ENCODE measurements around the gene ACP4.

Gene ACP4

DNA sequence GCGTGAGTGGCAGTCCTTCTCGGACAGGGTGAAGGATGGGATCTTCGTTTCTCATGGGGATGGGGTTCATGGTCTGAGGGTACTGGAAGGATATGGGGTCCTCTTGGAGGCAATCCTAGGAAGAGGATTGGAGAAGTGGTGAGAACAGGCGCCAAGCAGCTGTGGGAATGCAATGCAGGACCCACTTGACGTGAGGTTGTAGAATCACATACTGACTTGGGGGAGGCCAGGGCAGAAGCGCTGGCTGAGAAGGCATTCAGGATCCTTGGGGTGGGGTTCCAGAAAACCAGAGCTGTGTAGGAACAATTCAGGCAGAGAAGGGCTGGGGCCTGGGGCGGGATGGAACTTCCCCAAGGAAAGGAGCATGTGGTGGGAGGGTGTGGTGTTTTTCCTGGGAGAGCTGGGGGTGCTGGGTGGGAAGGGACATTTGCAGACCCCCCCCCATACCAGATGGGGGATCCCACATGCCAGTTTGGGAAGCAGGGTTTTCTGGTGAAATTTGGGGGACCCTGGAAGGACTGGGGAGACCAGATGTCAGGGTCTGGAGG lies 32.5 kb downstream of the ACP4 start:
- no peak for DNase-seq (ENCODE audit: low read depth in 2 of 2)

DNA sequence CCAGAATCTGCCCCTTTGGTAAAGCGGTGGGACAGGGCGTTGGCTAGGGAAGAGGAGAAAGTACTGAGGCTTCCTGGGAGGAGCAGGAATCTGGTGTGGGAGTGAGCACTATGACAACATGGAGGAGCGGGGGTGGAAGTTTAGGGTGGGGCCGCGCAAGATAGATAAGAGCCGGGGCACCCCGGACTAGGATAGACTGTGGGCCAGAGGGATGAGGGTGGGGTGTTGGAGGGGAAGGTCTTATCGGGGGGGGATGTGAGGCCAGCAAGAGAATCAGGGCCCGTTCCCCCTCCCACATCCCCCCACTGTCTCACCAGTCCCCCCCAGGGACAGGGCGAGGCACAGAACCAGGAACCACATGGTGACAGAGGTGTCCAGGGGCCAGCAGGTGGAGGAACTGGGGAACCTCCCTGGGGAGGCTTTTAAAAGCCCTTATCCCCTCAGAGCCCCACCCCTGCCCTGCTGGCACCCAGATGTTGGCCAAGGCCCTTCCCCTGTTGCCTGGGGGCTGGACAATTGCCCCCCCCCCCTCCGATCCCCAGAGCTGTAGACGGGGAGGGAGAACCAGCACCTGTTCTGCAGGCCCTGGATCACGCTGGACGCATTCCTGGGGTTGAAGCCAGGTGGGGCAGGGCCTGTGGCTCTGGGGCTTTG lies 33.3 kb downstream of the ACP4 start, which contains the start of gene KLK1:
TSS of gene KLK1 (minus strand) at position 399 of the 654 bp plus-strand sequence. CDS start at position 360, 39 bp downstream.
- DNase-seq (ENCODE audit: low read depth in 2 of 2): no peak

DNA sequence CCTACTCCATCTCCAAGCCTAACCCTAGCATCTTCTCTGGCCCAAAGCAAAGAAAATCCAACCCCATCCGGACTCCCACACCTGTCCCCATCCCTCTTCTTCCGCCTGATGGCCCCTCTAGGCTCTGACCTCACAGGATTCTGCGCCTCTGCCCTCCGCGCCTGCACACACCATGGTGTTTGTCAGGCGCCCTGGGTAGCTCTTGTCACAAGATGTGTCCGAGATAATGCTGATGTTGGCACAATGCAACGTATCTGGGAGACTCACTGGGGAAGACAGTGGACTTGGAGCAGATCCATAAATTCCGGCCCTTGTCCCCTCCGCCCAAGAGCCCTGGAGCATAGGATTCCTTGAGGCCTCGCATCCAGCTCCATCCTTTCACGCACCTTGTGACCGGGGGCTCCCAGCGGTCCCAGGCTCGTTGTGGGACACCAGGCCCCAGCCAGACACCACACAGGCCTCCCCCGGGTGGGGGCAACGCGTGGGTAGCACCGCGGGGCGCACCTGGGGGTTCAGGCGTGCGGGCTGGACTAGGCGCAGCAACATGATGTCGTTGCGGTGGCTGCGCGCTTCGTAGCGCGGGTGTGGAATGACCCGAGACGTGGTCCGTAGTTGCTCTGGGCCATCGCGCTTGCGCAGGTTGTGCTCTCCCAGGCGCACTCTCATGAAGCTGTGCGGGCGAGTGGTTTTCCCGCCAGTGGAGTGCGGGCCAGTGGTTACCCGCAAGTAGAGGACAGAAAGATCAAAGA lies 36.5 kb downstream of the ACP4 start:
- DNase-seq (ENCODE audit: low read depth in 2 of 2): no peak

DNA sequence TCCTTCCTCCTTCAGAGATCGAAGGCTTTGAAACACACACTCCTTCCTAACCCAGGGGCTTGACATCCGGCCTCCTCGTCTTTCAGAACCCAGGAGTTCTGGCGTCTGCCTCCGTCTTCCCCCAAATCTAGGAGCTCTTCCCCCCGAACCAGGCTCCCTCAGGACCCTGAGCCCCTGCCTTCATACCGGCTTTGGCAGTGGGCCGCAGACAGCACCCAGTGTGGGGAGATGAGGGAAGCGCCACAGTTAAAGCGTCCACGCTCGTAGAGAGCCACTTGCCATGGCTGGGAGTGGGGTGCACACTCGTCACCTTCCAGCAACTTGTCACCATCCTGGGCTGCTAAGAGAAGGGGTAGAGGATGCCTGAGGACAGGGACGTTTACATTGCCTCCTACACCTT lies 37.3 kb downstream of the ACP4 start:
- DNase-seq (ENCODE audit: low read depth in 2 of 2): no peak

DNA sequence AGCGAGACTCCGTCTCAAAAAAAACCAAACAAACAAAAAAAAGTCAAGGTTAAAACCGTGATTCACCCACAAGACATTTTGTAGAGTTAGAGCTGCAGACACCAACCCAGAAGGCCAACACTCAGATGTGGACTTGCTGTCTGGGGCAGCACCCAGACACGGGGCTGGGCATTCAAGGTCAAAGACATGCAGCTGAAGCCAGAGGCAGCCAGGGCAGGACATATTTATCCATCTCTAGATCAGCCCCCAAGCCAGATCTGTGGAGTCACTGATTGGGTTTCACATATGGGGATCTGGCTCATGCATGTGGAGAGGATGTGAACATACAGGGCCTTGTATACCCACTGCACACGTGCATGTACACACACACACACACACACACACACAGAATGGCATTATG lies 39.6 kb downstream of the ACP4 start:
- DNase-seq (ENCODE audit: low read depth in 2 of 2): no peak

DNA sequence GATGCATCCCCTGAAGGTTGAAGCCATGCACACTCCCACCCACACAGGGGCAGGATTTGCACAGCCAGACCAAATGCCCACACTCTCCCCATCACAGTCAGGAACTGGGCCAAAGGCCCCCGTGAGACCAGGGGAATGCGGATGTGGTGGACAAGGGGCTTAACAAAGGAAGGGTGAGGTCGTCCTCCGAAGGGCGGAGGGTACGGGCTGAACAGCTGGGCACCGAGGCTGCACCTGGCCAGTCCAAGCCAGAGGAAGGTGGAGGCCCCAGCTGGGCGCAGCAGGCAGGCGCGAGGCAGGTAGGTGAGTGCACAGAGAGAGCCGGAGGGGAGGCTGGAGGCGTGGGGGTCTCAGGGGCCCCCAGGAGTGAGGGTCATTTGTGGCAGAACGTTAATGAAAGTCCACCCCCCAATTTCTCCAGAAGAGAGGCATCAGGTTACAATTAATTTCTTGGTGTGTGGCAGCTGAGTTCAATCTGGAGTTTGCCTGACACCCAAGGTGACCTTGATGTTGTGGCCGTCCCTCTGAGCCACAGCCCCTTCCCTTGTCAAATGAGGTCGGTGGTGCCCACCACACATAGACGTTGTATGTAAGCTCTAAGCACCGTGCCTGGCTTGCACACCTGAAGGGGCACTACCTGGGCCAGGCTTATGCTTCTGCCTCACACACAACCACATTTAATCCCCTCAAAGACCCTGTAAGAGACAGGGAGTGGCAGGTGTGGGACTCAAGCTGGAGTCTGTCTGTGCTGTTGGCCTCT lies 40.2 kb downstream of the ACP4 start:
- DNase-seq (ENCODE audit: low read depth in 2 of 2): no peak

DNA sequence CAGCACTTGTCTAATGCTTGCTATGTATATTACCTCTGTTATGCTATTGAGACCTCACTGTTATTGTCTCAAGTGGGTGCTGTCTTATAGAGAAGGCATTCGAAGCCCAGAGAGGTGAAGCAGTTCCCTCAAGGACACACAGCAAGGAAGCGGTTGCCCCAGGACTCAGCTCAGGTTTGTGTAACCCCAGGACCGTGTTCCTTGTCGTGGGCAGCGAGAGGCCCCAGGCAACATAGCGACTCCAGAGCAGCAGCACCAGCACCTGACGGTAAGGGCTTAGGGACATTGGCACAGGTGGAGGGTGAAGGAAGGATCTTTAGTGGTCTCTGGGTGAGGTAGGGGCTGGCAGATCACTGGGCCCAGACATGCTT lies 40.8 kb downstream of the ACP4 start:
- no peak for DNase-seq (ENCODE audit: low read depth in 2 of 2)

DNA sequence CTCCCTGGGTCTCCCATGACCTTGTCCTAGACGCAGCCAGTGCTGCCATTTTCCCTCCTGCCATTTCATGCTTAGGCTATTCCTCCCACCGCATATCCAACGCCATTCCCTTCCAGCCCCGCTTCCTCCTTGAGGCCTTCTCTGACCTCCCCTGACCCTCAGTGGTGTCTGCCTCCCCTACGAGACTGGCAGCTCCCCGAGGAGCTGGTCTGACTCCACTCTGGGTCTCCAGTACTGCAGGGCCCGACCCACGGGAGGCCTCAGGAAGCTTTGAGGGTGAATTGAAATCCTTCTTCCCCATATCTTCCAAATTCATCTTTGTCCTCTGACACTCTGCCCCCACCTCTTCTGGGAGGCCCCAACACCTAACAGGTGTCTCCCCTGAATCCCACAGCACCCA lies 42.5 kb downstream of the ACP4 start:
- no peak for DNase-seq (ENCODE audit: low read depth in 2 of 2)

DNA sequence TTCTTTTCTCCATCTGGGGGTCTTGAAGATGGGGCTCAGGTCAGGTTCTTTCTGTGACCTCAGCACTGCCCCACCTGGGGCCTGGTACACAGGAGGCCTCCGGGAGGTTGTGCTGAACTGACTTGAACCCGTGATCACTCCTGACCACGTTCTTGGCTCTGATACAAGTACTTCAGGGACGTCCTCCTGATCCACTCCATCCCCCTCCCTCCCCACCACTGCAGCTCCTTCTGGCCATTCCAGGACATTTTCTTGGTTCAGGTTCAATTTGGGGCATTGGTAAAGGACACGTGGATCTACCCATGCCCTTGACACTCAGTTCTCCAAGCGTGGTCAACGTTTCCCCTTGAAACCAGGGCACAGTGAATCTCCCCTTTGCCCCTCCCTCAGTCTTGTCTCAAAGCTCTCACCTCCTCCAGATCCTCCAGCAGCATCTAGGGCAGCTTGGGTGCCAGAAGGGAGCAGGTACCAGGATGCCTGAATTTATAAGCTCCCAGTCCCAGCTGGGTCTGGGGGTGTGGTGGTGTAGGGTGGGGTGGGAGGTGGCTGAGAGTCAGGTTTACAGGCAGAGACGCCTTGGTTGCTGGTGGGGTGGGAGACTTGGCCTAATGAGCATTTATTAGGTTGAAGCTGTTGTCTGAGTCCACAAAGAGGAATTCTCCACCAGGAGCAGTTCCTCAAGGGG lies 43.0 kb downstream of the ACP4 start, which contains the start of gene KLK15:
TSS of gene KLK15 (minus strand) at position 458 of the 685 bp plus-strand sequence. CDS start 2,082 bp downstream, outside the sequence.
- no peak for DNase-seq (ENCODE audit: low read depth in 2 of 2)

DNA sequence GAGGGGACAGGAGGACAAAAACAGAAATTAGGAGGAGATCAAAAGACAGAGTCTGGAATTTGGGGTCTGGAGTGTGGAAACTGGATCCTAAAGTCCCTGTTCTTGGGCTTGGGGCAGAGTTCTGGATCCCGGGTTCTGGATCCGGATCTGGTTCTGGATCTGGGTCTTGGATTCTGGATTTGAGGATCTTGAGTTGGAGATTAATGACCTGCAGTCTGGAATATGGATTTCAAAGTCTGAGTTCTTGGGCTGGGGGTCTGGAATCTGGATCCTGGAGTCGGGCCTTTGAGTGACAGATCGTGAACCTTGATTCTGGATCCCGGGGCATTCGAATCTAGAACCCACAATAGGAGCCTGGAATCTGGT lies 43.6 kb downstream of the ACP4 start:
- DNase-seq (ENCODE audit: low read depth in 2 of 2): no peak

DNA sequence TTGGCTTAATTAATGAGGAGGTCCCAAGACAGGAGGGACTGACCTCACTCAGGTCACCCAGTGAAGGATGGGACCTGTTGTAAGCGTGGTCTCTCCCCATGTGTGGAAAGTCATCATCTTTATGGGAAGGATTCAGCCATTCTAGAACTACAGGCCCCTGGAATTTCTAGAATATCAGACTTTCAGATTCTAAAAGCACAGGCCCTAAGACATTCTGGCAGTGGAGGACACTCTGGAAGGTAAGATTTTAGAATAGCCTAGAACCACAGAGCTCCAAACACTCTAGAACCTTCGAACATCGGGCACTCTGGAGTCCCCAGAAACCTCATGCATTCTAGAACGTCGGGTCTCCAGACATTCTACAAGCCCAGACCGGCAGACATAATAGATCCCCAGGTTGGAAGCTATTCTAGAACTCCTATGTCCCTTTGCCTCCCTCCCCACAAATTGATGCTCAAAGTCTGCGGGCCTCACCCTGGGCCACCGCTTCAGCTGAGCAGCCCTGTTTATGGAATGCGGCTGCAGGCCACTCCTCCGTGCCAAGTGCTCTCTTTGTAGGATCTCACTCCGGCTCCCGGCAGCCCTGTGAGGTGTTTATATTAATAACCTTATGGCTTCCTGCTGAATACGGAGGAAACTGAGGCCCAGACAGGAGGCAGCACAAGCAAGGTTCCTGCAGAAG lies 45.0 kb downstream of the ACP4 start:
- no peak for DNase-seq (ENCODE audit: low read depth in 2 of 2)

DNA sequence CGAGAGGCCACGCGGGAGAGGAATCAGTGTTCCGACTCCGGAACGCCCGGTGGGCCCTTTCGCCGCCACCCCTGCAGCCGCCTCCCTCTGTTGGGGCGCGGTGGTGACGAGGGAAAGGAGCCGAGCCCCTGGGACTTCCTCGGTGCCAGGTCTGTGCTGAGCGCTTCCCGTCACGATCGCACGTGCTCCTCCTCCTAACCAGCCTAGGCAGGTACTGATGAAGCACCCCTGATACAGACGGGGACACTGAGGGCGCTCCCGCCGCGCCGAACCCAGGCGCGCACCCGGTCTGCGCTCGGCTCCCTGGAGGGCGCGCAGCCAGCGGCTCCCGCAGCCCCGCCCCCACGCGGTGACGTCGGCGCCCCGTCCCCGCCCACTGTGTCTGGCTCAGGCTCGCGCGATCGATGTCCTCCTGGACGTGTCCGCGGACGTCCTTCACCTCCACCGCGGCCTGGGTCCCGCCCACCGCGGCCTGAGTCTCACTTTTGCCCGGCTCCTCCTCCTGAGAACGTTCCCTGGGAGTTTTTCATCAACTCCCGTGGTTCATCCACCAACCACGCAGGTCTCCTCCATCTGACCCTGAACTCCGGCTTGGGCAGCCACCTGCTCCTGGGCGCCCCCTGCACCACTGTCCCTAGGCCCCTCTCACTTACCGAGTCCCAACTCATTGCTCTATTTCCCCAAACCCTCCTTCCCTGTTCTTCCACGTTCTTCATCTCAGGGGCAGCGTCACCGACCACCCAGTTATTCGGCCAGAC lies 45.7 kb downstream of the ACP4 start:
- DNase-seq (ENCODE audit: low read depth in 2 of 2): peak; percentile 30 to 68

DNA sequence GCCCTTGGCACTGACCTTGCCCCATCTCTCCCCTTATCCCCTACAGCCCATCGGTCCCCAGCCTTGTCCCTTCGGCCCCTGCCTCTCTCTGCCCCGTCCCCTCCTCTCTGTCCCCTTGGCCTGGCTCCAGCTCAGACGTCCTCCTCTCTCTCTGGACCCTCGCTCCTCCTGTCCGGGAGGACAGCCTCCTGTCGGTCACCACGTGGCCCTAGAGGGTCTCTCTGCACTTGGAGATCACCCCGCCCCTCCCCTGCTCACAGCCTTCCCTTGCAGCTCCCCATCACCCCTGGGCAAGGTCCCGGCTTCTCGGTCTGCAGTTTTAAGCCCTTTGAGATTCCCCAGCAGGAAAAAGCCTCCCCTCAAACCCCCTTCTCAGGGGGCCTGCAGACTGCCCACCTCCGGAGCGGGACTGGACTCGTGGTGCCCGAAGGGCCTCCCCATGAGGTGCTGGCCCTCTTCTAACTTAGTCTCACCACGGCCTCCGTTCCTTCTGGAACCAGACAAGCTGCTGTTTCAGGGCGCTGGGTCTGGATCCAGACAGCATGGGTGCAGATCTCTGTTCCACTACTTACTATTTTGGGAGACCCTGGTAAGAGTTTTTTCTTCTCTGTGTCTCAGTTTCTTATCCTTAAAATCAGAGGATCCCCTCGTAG lies 46.5 kb downstream of the ACP4 start:
- DNase-seq (ENCODE audit: low read depth in 2 of 2): no peak

DNA sequence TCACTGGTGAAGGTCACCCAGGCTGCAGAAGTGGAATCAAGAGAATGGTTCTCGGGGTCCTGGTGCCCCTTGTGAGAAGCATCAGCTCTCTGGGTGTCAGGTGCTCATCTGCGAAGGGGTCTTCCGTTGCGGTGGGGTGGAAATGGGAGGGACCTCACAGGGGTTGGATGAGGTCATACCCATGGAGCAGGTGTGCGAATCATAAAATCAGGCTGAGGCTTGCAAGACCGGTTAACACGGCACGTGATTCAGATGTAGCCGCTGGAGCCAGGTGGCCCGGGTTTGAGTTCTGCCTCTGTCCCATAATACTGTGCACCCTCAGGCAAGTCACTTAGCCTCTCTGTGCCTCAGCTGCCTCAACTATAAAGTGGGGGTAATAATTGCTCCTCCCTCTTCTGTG lies 47.1 kb downstream of the ACP4 start:
- DNase-seq (ENCODE audit: low read depth in 2 of 2): no peak

DNA sequence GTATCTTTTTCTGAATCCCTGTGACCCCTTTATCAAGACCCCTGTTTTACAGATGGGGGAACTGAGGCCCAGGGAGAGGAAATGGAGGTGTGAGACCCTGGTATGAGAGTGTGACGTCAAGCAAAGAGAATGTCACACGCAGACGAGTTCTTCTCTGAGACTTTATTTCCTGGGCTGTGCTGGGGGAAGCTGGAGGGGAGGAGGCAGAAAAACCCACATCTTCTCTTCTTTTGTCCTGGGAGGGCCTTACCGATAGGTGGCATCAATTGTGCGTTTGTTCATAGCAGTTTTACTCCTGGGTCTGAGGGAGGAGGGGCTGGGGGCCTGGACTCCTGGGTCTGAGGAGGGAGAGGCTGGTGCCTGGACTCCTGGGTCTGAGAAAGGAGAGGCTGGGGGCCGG lies 48.0 kb downstream of the ACP4 start:
- no peak for DNase-seq (ENCODE audit: low read depth in 2 of 2)

DNA sequence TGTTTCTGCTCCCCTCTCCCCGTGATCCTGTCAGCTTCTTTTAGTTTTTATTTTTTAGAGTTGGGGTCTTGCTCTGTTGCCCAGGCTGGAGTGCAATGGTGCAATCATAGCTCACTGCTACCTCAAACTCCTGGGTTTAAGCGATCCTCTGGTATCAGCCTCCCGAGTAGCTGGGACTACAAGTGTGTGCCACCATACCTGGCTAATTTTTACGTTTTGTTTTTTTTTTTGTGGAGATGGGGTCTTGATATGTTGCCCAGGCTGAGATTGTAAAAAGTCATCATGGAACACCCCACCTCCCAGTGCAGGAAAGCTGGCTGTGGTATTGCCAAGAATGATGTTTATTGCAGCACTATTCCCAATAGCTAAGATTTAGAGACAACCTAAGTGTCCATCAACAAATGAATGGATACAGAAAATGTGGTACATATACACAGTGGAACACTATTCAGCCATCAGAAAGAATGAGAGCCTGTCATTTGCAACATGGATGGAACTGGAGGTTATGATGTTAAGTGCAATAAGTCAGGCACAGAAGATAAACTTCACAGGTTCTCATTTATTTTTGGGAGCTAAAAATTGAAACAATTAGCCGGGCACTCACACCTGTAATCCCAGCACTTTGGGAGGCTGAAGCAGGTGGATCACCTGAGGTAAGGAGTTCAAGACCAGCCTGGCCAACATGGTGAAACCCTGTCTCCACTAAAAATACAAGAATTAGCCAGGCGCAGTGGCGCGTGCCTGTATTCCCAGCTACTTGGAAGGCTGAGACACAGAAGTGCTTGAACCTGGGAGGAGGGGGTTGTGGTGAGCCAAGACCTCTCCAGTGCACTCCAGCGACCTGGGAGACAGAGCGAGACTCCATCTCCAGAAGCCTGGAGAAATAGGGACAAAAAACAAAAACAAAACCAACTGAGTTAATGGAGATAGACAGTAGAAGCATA lies 49.8 kb downstream of the ACP4 start:
- no peak for DNase-seq (ENCODE audit: low read depth in 2 of 2)

DNA sequence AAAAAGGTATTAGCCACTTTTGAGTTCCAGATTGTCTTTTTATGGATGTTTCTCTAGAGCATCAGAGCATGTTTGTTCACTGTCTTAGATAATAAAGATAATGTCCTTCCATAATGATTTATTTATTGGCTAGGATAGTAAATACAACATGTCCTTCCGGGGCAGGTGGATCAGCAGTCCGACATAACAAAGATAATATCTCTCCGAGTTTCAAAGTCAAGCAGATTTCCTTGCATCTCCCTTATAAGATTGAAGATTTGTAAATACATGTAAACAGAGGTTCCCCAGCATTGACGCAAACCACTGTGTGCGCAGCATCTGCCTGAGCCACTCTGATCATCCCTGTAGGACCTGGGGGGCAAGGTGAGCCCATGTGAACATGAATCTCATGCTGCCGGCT lies 51.9 kb downstream of the ACP4 start:
- no peak for DNase-seq (ENCODE audit: low read depth in 2 of 2)

DNA sequence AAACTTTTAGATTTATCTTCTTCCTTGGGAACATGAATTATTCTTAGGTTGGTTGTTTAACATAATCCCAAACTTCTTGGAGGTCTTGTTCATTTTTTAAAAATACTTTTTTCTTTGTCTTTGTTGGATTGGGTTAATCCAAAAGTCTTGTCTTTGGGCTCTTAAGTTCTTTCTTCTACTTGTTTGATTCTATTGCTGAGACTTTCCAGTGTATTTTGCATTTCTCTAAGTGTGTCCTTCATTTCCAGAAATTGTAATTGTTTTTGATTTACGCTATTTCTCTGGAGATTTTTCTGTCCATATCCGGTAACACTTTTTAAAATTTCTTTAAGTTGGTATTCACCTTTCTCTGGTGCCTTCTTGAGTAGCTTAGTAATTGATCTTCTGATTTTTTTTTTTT lies 53.0 kb downstream of the ACP4 start:
- DNase-seq (ENCODE audit: low read depth in 2 of 2): no peak

DNA sequence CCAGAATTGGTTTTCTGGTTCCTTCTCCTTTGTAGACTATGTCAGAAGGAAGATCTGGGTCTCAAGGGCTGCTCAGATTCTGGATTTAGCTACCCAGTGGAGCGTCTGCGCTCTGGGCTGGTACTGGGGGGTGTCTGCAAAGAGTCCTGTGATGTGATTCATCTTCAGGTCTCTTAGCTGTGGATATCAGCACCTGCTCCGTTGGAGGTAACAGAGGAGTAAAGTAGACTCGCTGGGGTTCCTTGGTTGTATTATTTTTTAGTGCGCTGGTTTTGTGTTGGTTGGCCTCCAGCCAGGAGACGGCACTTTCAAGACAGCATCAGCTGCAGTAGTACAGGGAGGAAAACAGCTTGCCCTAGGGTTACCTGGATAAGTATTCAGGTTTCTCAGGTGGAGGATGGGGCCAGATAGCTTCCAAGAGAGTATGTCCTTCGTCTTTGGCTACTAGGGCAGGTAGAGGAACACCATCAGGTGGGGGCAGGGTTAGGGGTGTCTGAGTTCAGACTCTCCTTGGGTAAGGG lies 53.5 kb downstream of the ACP4 start:
- DNase-seq (ENCODE audit: low read depth in 2 of 2): no peak

All from stimulated activated CD4-positive, alpha-beta T cell treated with anti-CD3 and anti-CD28 coated beads, Interleukin-15, amount 100 ng/mL, for 48 hours (primary cell).